Activated naive CD8-positive, alpha-beta T cell treated with anti-CD3 and anti-CD28 coated beads for 36 hours (primary cell): ENCODE results near the gene RABGAP1. TPM values are rescaled to one million over a fixed set of nuclear protein-coding genes. Genes with fewer than 3 reads are reported as not detected.

Experiments
- DNase-seq: peaks from one replicate; pipeline ENCODE4 v3.0.0; 2021
- H3K27ac Mint-ChIP-seq: one replicate; pipeline ENCODE4 v1.8.0; 2022; ENCODE audit warnings: mild to moderate bottlenecking, moderate library complexity, mixed read lengths
- H3K27me3 Mint-ChIP-seq: one replicate; pipeline ENCODE4 v1.8.0; 2022; ENCODE audit warnings: mild to moderate bottlenecking, mixed read lengths
- H3K36me3 Mint-ChIP-seq: one replicate; pipeline ENCODE4 v1.8.0; 2021; ENCODE audit warnings: mild to moderate bottlenecking, mixed read lengths
- H3K4me1 Mint-ChIP-seq: one replicate; pipeline ENCODE4 v1.8.0; 2021; ENCODE audit warnings: mixed read lengths
- H3K4me3 Mint-ChIP-seq: one replicate; pipeline ENCODE4 v1.8.0; 2022; ENCODE audit warnings: mild to moderate bottlenecking, moderate library complexity, mixed read lengths
- H3K9me3 Mint-ChIP-seq: one replicate; pipeline ENCODE4 v1.8.0; 2022; ENCODE audit warnings: mixed read lengths
- total RNA-seq, 2 experiments: library from RNA; stranded (reverse); gene quantifications; one replicate each; pipeline ENCODE4 v1.2.3, GENCODE V29; 2021

Gene RABGAP1
- total RNA-seq, 2 experiments from 2014 or later: 19.4 to 20.6 TPM

DNA sequence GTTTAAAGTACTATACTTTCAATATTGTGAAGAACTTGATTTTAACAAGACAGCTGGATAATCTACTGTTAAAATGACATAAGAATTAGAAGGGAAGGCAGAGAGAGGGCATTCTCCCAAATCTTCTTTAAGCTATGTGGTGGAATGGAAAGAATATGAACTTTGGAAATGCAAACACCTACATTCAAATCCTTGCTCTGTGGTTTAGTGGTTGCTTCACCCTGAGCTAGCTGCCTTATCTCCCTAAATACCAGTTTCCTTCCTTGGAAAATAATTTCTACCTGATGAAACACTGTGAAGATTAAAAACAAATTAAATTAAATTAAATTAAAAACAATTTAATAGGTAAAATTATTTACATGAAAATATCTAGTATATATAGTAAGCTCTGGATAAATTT, 191.2 kb downstream of the RABGAP1 start:
- Mint-ChIP-seq H3K36me3 (peaks cover 3% of the 10 kb centered on the region), H3K9me3 (no peaks in the 10 kb centered on the region), H3K4me1 (no peaks in the 10 kb centered on the region), H3K27me3 (no peaks in the 10 kb centered on the region), H3K27ac (no peak overlapping the region), H3K4me3 (no peak overlapping the region)
- no peak for DNase-seq

DNA sequence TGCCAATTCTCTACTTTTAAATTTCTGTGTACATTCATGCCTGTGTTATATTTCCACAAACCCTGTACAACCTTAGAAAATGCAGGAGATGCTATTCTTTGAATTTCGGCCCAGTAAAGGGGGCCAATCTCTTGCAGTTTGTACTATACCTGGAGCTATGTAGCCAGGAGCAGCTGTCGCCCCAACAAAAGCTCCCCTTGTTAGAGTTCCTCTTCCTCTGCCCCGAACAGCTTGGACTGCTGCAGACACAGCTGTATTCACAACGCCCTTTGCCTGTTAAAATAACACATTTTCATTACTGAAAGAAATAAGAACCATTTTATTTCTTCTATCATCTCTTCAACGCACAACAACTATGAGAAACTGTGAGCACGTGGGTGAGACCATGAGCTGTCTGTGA, 191.9 kb downstream of the RABGAP1 start:
- no peaks in the 10 kb centered on the region for H3K4me1 Mint-ChIP-seq
- H3K27ac Mint-ChIP-seq: no peak overlapping the region
- no peaks in the 10 kb centered on the region for H3K9me3 Mint-ChIP-seq
- peaks cover 4% of the 10 kb centered on the region for H3K36me3 Mint-ChIP-seq
- no peaks in the 10 kb centered on the region for H3K27me3 Mint-ChIP-seq
- no peak for DNase-seq
- H3K4me3 Mint-ChIP-seq: no peak overlapping the region

DNA sequence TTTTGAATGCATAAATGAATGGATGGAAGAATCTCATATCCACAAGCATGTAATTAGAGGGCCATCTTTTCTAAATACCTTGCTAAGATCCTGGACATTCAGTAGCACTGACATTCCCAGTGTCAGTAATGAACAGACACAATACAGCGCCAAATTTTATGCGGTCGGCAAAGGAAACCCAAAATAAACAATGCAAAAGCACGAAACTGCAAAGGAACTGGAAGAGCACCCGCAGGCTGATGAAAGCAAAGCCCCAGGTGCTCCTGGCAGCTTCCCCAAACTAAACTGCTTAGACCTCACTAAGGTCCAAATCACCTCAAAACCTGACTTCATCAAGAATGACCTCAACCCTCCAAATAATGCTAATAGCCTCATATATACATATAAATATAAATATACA, 194.6 kb downstream of the RABGAP1 start:
- Mint-ChIP-seq H3K9me3 (no peaks in the 10 kb centered on the region), H3K27ac (no peak overlapping the region), H3K36me3 (peaks cover 6% of the 10 kb centered on the region), H3K4me3 (no peak overlapping the region), H3K27me3 (no peaks in the 10 kb centered on the region), H3K4me1 (peaks cover 3% of the 10 kb centered on the region)
- DNase-seq: no peak

DNA sequence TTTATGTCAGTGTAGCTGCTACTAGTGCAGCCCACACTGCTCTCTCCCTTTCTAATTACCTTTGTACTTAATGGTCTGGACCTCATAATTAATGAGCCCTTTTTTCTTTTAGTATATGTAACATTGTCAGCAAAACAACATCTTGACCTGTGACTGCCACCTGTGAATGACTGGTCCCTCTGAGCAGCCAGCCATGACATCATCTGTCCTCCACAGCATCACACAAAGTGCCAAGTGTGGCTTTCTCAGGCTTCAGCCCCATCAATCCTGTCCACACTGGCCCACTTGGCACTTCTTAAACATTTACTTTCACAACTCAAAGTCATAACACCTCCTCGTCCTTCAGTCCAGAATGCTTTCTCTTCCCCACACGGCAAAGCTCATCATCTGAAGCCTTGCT, 197.3 kb downstream of the RABGAP1 start:
- Mint-ChIP-seq H3K27ac (no peak overlapping the region), H3K4me1 (peaks cover 6% of the 10 kb centered on the region), H3K4me3 (no peak overlapping the region), H3K36me3 (peaks cover 6% of the 10 kb centered on the region), H3K27me3 (no peaks in the 10 kb centered on the region), H3K9me3 (no peaks in the 10 kb centered on the region)
- DNase-seq: no peak

DNA sequence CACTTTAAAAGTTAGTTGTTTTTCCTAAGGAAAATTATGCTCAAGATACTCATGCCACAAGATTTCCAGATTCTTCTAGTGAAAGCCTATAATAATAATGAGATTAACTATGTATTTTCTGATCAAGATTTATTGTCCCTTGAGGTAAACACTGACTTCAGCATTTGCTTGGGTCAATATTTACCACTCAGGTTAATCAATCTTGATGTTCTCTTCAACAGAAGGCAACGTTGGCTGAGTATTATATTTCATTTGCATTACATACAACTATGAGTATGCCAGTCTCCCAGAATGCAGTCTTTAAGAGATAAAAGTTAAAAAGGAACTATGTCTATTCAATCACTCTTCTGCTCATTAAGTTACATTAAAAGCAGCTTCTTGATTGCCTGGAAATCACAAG, 208.2 kb downstream of the RABGAP1 start:
- no peaks in the 10 kb centered on the region for H3K4me1 Mint-ChIP-seq
- H3K27ac Mint-ChIP-seq: no peak overlapping the region
- H3K27me3 Mint-ChIP-seq: no peaks in the 10 kb centered on the region
- H3K9me3 Mint-ChIP-seq: no peaks in the 10 kb centered on the region
- no peak overlapping the region for H3K4me3 Mint-ChIP-seq
- H3K36me3 Mint-ChIP-seq: peaks cover 3% of the 10 kb centered on the region
- no peak for DNase-seq

DNA sequence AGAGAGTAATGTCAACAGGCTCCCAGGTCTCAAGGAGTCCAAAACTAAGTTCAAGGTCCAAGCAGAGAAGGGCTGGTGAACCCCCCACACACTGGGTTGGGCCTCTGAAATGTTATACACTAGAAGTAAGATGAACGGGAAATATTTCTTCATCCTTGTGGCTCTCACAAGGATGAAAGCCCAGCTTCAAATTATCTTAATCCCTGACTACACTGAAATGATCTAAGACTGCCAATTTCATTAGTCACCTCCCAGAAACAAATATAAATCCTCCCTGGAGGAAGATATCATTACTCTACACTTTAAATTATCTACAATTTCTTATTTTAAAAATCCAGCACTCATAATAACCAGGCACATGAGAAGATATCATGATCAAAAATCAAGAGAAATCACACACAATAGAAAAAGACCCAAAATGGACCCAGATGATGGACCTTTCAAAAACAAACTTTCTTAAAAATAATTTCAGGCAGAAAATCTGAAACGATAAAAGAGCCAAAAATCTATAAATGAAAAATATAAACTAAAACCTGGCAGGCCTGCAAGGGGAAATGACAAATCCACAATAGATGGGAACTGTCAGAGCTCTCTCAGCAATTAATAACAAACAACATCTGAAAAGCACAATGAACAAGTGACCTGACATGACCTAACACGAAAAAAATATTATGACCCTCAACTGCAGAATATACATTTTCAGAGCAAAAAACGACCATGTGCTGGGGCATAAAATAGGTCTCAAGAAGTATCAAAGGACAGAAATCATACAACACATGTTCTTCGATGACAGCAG, 210.1 kb downstream of the RABGAP1 start:
- Mint-ChIP-seq H3K27me3 (no peaks in the 10 kb centered on the region), H3K27ac (no peak overlapping the region), H3K4me1 (no peaks in the 10 kb centered on the region), H3K36me3 (peaks cover 3% of the 10 kb centered on the region), H3K4me3 (no peak overlapping the region), H3K9me3 (no peaks in the 10 kb centered on the region)
- no peak for DNase-seq

Other genes with a start within 250 kb of the RABGAP1 start
- gene OR1L4, start 217.0 kb upstream of the RABGAP1 start, total RNA-seq: not detected
- gene OR1L6, start 198.7 kb upstream of the RABGAP1 start, total RNA-seq: not detected
- not detected for gene OR5C1, start 152.1 kb upstream of the RABGAP1 start, total RNA-seq
- gene OR1K1, start 140.9 kb upstream of the RABGAP1 start, total RNA-seq: not detected
- gene PDCL, start 112.4 kb upstream of the RABGAP1 start, total RNA-seq: 10 to 100 TPM; 20.5 to 21.4 TPM
- 10 to 100 TPM; 26.4 to 28.0 TPM for gene RC3H2, start 35.7 kb upstream of the RABGAP1 start, total RNA-seq
- 10 to 100 TPM in 1 of 2 experiments, 1 to 10 TPM in 1; 9.6 to 10.5 TPM for gene ZBTB6, start 27.7 kb upstream of the RABGAP1 start, total RNA-seq
- 1 to 10 TPM; 5.2 to 5.8 TPM for gene ZBTB26, start 9.5 kb upstream of the RABGAP1 start, total RNA-seq
- gene GPR21, start 92.6 kb downstream of the RABGAP1 start, total RNA-seq: under 1 TPM in 1 of 2 experiments, not detected in 1; 0.42 TPM